ENCODE results near the gene DLG5.

The DLG5 gene

GRCh38 chr10:77846718-77847311 lies 79.7 kb downstream of the DLG5 start:
- no peak for TF ChIP-seq SIN3A (IDR thresholded peaks at IDR 0.05; ENCODE audit: borderline replicate concordance, insufficient read depth, low read length)
- no peak for TF ChIP-seq POLR2AphosphoS5 (IDR thresholded peaks at IDR 0.05; ENCODE audit: low read depth, low read length)
- no peak for TF ChIP-seq REST (IDR thresholded peaks at IDR 0.05; ENCODE audit: insufficient read depth in 1 of 2, low read depth in 2 of 2, low read length in 2 of 2)
- no peak for TF ChIP-seq FOXP2 (optimal IDR thresholded peaks at IDR 0.05; ENCODE audit: borderline replicate concordance, extremely low read depth, extremely low read length, insufficient read depth)
- TF ChIP-seq TAF1 (IDR thresholded peaks at IDR 0.05; ENCODE audit: borderline replicate concordance, insufficient read depth, low read length): no peak

GRCh38 chr10:77845451-77845850 lies 81.1 kb downstream of the DLG5 start:
- TF ChIP-seq FOXP2 (optimal IDR thresholded peaks at IDR 0.05; ENCODE audit: borderline replicate concordance, extremely low read depth, extremely low read length, insufficient read depth) (no peak), REST (IDR thresholded peaks at IDR 0.05; ENCODE audit: insufficient read depth in 1 of 2, low read depth in 2 of 2, low read length in 2 of 2) (no peak), SIN3A (IDR thresholded peaks at IDR 0.05; ENCODE audit: borderline replicate concordance, insufficient read depth, low read length) (no peak), TAF1 (IDR thresholded peaks at IDR 0.05; ENCODE audit: borderline replicate concordance, insufficient read depth, low read length) (no peak)

DNA sequence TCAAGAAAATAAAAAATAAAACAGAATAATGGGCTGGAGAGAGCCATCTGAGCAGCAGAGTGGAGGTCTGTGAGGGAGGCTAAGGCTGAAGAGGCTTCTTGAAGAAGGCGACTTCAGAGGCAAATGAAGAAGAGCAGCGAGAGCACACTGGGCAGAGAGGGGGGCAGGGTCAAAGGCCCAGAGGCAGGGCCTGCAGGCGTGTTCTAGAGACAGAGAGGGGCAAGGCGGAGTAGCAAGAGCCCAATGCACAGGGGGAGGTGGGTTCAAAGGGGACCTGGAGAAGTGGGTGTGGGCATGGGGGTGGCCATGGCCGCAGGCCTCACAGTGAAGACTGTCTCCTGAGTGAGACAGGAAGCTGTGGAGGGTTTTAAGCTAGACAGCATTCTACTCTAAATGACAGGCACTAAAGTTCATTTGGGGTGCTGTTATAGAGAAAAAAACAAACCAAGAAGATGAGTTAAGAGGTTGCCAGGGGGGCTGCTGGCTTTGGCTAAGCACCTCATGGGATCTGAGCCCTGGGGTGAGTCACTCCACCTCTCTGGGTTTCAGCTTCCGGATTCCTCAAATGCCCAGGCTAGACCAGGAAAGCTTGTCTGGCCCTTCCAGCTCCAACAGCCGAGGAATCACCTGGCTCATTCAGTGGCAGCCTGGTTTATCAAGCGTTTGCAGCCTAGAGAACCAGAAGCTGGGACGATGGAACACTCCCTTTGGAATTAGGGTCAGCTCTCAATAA lies 81.7 kb downstream of the DLG5 start:
- TF ChIP-seq SIN3A (IDR thresholded peaks at IDR 0.05; ENCODE audit: borderline replicate concordance, insufficient read depth, low read length): no peak
- no peak for TF ChIP-seq FOXP2 (optimal IDR thresholded peaks at IDR 0.05; ENCODE audit: borderline replicate concordance, extremely low read depth, extremely low read length, insufficient read depth)
- no peak for TF ChIP-seq REST (IDR thresholded peaks at IDR 0.05; ENCODE audit: insufficient read depth in 1 of 2, low read depth in 2 of 2, low read length in 2 of 2)
- no peak for TF ChIP-seq TAF1 (IDR thresholded peaks at IDR 0.05; ENCODE audit: borderline replicate concordance, insufficient read depth, low read length)
- no peak for TF ChIP-seq POLR2AphosphoS5 (IDR thresholded peaks at IDR 0.05; ENCODE audit: low read depth, low read length)

- TF ChIP-seq FOXP2 (optimal IDR thresholded peaks at IDR 0.05; ENCODE audit: borderline replicate concordance, extremely low read depth, extremely low read length, insufficient read depth) (no peak), POLR2AphosphoS5 (IDR thresholded peaks at IDR 0.05; ENCODE audit: low read depth, low read length) (no peak), REST (IDR thresholded peaks at IDR 0.05; ENCODE audit: insufficient read depth in 1 of 2, low read depth in 2 of 2, low read length in 2 of 2) (no peak)
Observed at GRCh38 chr10:77844177-77844576, 82.4 kb downstream of the DLG5 start.

Data from PFSK-1 (cell line).